Stimulated activated naive CD8-positive, alpha-beta T cell treated with anti-CD3 and anti-CD28 coated beads, Interleukin-15, Interleukin-2, amounts not matched to agents 100 U/mL and 50 U/mL, for 24 hours (primary cell): ENCODE results near the gene ANKRD13D.
"Not testable (repeated sequence)": the region's sequence is repeated elsewhere in the genome, so short reads cannot be mapped to it uniquely, and the experiment has no call there.

Source experiments
- ATAC-seq: fragments of 150-1000 bp; cut with Tn5 transposase; one replicate; pipeline ENCODE4 v1.10.0; 2021
- DNase-seq: peaks from one replicate; pipeline ENCODE4 v3.0.0; 2021

The ANKRD13D gene

DNA sequence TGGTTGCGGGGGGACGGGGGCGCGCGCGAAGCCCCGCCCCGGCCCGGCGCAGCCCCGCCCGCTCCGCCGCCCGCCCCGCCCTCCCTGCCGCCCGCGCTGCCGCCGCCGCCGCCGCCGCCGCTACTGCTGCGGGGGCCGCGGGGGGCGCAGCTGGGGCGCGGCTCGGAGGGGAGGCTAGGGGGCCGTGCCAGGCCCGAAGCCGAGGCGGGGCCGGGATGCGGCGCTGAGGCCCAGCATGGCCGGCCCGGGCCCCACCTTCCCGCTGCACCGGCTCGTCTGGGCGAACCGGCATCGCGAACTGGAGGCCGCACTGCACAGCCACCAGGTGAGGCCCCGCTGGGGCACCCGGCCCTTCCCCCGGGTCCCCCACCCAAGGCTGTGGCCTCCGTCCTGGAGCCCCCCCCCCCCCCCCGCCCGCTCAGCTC, at the start of gene ANKRD13D:
Gene ANKRD13D (plus strand): TSS at position 78 of the 425 bp plus-strand sequence. CDS start 158 bp downstream, at position 236.
- DNase-seq (no peak), ATAC-seq (peak; percentile 30)

DNA sequence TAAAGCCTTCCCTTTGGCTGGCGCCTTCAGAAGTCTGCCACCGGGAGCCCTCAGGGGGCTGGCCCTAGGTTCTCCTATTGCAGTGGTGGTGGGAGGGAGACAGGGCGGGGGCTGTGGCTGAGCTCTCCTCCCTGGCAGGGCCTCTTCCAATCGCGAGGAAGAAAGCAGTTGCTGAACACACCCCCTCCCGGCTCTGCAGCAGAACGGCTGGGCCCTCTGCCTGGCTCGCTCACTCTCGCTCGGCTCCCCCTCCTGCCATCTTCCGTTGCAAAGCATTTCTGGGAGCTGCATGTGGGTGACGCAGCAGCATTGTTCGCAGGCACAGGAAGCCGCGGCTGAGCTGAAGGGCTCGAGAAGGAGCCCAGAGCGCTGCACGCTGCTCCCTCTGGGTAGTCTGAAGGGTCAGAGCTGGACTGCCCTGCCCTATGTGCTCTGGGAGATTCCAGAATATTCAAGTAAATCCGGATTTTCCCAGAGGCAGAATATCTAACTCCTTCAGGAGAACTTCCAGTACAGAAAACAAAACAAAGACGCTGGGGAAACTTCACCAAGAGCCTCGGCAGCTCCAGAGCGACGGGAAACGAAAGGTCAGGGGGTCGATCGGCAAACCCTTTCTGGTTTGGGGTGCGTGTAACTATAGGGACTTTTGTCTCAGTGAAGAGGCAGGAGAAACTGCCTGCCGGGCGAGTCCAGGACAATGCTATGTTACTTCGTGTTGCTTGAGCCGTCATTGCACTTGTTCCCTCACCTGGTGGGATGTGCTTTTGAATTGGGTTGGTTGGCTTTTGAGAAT, 49.1 kb upstream of the ANKRD13D start:
- peak; percentile 94 for DNase-seq
- ATAC-seq = peak; percentile 96

DNA sequence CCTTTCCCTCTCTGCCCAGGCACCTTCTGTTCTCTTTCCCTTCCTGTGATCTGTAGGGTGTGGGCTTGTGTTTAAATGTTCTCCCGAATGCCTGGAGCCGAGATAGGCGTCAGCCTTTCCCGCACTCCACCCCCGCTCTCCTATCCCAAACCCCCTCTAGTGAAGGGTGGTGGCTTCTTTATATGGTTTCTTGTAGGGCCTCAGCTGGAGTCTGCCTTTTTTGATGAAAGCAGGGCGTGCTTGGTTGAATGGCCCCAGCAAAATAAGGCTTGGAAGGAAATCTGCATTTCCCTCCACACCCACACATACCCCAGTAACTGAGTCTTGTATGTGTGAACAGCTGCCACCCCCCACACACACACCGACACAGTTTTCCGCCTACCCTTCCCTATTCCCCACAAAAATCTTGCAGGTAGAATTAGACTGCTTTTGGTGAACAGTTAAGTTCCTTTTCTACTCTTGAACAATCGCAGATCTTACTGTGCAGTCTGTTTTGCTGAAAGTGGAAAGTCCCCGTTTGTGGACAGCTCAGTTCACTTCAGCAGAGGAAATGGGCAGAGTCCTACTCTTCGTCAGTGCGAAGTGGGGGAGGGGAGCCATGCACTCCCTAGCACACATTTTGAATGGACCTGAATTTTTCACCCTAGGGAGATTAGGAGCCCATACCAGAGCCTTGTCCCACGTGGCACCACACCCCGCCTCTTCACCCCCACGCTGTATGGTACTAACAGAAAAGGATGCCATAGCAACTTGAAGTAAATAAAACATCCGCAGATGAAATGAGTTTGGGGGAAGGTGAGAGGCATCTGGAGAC, 48.3 kb upstream of the ANKRD13D start:
- DNase-seq = peak; percentile 86
- peak; percentile 57 for ATAC-seq

DNA sequence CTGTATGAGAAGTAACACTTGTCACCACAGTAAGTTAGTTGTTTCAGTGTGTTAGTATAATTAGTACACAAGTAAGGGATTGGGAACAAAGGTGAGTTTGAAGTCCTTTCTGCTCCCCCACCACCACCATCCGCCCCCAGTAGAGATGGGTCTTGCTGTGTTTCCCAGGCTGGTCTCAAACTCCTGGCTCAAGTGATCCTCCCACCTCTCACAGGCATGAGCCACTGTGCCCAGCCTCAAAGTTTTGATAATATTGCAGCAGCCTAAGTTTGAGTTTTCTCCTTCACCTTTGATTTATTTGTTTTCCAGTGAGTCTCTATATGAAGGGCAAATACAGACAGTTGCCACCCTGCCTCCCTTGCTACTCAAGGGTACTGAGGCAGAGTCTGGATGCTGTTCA, 46.6 kb upstream of the ANKRD13D start:
- DNase-seq (no peak), ATAC-seq (no peak)

DNA sequence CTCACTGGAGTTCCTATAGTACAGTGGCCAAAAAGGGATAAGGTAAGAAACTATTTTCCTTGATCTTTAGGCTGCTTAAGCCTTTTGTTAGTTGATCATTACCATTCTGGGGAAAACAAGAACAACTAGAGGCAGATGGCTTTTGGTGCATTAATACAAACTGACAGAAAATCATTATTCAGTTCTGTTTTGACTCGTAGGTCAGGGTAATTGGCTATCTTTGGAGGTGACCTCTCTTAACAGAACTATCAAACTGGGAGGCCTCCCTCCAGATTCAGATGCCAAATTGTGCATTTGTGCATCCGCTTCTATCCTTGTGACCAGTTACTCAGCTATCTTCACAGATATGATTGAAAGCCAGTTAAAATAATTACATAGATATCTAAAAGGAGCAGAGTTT, 46.1 kb upstream of the ANKRD13D start:
- ATAC-seq (no peak), DNase-seq (no peak)

DNA sequence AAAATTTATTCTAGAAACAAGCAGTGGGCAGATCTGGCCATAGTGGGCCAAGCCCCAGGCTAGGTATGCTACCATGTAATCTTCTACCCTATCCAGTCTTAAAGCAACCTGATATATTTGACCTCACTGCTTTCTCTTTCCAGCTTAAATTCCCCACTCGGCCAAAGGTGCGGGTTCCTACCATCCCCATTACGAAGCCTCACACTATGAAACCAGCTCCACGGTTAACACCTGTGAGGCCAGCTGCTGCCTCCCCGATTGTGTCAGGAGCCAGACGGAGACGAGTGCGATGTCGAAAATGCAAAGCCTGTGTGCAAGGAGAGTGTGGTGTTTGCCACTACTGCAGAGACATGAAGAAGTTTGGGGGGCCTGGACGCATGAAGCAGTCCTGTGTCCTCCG, 44.1 kb upstream of the ANKRD13D start:
- no peak for DNase-seq
- ATAC-seq = no peak

DNA sequence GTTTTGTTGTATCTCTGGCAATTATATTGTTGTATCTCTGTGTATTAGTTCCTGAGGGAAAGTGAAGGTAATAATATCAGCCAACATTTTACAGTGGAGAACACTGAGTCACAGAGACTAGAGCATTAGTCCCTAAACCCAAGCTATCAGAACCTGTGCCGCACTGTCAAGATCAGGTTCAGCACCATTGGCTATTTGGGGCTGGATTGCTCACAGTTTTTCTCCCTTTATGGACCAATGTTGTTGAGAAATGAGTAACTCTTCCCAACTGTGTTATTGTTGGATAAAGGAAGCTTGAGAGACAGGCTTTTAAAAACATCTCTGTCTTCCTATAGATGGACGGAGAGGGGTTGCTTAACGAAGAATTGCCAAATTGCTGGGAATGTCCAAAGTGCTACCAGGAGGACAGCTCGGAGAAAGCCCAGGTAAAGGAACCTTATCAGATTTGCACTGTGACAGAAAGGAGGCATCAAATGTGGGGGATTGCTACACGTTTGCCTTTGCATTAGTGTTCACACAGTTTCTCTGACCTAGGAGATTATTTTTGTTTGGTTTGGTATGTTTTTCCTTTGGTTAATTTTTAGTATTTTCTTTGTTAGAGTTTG, 41.1 kb upstream of the ANKRD13D start:
- no peak for ATAC-seq
- DNase-seq = no peak

DNA sequence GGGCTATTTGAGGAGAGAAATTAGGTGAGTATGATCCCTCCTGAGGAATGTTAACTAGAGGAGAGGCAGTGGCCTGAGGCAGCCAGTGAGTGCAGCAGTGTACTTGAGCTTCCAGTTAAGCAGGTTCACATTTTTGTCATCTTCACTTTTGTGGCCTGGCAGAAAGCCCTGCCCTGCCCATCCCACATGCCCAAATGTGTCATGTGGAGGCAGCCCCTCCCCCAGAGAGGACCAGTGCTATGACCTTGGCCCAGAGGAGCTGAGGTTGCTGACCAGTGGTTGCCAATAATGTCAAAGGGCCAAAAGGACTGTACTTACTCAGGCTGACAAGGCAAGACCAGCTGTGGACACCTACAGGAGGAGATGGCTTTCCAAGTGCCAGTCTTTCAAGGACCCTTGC, 40.5 kb upstream of the ANKRD13D start:
- DNase-seq = no peak

DNA sequence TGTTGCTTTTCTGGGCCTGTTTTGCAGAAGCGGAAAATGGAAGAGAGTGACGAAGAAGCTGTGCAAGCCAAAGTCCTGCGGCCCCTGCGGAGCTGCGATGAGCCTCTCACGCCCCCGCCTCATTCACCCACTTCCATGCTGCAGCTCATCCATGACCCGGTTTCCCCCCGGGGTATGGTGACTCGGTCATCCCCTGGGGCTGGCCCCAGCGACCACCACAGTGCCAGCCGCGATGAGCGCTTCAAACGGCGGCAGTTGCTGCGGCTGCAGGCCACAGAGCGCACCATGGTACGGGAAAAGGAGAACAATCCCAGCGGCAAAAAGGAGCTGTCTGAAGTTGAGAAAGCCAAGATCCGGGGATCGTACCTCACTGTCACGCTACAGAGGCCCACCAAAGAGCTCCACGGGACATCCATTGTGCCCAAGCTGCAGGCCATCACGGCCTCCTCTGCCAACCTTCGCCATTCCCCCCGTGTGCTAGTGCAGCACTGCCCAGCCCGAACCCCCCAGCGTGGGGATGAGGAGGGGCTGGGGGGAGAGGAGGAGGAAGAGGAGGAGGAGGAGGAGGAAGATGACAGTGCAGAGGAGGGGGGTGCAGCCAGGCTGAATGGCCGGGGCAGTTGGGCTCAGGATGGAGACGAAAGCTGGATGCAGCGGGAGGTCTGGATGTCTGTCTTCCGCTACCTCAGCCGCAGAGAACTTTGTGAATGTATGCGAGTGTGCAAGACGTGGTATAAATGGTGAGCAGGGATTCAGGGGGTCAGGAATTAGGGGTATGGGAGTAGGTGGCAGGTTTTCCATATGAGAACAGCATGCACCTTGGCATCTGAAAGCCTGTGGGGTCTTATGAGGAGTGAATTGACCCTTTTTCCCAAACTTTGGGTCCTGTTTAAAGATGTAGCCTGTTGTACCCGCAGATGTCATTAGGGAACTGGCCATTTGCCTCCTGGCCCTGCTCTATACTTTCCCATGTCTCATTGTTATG, 38.8 kb upstream of the ANKRD13D start:
- no peak for DNase-seq

More for the DNA sequence above, 40.5 kb upstream of the ANKRD13D start:
- no peak for ATAC-seq

DNA sequence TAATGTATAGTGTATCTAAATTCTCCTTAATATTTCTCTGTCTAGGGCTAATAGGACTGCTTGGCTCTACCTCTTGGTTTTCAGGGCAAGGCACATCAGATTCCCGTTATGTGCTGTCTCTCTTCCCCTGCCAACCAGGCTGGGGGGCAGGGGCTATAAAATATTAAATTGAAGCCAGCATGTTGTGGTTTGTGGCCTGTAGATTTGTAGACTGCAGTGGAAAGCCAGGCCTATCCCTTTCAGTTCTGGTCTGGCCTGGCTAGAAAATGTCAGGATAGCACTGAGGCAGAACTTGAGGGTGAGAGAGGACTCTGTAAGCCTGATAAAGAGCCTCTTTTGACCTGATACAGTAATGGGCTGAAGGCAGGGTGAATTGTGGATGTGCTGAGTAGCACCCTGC, 37.3 kb upstream of the ANKRD13D start:
- ATAC-seq = no peak
- DNase-seq = no peak

More for the DNA sequence above, 38.8 kb upstream of the ANKRD13D start:
- ATAC-seq = no peak

DNA sequence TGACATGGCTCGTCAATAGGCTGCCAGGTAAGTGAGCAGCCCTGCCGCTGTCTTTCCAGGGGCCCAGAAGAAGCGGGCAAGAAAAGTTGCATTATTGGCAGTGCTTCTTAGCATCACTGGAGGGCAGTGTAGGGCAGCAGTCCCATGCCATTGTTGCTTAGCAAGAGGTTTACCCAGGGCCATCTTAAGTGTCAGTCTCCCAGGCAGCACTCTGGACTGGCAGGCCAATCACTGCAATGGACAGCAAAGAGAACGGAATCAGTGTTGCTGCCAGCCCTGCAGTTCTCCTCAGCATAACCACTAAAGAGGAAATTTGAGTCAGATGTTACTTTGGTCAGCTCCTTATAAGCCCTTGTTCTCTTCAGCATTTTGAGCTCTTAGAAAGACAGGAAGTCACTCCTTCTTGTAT, 36.3 kb upstream of the ANKRD13D start:
- ATAC-seq = peak; percentile 40

DNA sequence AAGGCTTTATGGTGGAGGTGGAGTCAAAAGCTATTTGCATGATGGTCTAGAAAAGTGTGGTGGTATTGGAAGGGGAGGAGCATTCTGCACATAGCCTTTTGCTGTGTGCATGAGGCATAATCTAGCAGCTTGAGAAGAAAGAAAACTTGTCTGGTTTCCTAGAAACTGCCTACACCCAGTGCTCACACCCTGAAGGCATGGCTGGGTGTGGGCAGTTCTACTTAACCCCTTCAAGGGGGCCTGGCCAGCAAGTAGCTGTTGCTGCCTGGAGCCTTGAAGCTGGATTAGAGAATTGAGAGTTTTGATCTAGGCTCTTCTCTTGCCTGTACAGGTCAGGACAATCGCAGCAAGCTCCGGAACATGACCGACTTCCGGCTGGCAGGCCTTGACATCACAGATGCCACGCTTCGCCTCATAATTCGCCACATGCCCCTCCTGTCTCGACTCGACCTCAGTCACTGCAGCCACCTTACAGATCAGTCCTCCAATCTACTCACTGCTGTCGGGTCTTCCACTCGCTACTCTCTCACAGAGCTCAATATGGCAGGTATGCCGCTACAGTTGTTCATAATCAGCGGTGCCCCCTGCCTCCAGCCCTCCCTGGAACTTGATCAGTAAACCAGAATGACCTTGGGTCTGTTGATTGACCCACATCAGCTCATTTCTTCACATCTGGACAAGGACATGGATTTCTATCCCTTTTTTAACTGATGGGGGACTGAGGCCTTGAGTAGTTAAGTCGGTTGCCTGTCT, 35.1 kb upstream of the ANKRD13D start:
- no peak for DNase-seq
- peak; percentile 10 for ATAC-seq

More for the DNA sequence above, 36.3 kb upstream of the ANKRD13D start:
- DNase-seq = peak; percentile 25

DNA sequence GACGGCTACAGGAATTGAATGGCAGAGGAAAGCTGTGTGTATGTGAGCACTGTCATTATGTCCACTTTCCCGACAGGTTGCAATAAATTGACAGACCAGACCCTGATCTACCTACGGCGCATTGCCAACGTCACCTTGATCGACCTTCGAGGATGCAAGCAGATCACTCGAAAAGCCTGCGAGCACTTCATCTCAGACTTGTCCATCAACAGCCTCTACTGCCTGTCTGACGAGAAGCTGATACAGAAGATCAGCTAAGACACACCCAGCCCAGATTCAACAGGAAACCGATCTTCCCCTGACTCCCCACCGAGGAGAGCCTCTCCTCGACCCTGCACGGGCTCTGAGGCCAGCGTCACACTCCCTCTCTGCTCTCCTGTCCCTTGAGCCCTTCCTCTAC, 34.3 kb upstream of the ANKRD13D start:
- no peak for DNase-seq

DNA sequence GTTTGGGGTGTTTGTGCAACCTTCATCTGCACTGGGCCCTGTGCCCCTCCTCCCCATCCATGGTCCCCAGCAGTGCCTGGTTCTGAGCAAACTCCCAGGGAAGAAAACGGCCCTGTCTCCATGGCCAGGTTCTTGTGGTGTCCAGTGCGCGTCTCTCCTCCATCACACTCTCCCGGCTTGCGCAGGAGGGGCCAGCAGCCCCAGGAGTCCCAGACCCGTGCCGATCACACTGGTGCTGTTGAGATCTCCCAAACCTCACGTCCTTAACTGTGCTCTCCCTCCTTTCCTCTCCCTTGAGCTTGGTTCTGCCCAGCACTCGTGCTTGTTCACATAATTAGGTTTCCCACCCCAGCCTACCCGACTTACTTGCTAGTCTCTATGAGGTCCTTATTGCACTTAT, 33.8 kb upstream of the ANKRD13D start:
- DNase-seq = no peak
- ATAC-seq = no peak

More for the DNA sequence above, 34.3 kb upstream of the ANKRD13D start:
- ATAC-seq = no peak

DNA sequence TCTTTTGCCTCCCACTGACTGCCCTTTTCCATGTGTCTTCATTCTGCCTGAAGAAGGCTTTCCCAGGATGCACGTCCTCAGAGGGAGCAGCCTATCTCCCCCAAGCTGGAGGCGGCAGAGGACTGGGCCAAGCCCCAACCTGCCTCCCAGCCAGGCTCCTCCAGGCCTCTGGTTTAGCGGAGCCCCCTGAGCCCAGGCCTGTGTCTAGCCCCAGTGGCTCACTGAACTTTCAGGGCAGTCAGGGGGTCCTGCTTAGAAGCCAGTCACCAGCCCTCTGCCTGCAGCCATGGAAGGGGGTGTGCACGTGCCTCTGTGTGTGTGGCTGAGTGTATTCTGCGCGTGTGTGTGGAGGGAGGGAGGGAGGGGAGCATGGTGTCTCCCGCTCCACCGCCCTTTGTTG, 33.2 kb upstream of the ANKRD13D start:
- no peak for ATAC-seq

DNA sequence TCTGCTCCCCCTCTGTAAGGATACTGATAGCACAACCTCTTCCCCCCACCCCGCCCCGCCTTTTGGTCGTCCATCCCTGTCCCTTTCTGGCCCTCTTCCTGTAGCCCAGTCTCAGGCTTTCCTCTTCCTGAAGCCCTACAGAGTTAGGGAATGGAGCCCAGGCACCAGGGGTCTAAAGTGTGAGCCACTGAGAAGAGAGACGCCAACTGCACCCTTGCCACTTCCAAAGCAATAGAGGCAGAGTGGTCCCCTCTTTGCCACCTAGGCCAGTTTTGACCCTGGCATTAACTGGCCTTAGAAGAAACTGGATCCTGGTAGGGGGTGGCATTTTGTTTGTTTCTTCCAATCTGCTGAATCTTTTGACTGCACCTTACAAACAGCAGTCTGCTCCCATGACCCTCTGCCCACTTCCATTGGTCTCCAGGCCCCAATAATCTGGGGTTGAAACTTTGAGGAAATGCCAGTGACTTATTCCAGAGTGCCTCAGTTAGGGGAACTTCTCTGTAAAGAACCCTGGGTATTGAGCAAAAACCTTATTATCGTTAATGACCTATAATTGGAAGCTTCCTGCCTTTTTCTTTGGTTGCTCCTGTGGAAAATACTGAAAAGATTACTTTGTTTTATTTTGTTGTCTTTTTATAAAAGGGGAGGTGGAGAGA, 32.5 kb upstream of the ANKRD13D start:
- ATAC-seq (no peak), DNase-seq (no peak)

More for the DNA sequence above, 33.2 kb upstream of the ANKRD13D start:
- DNase-seq = no peak

DNA sequence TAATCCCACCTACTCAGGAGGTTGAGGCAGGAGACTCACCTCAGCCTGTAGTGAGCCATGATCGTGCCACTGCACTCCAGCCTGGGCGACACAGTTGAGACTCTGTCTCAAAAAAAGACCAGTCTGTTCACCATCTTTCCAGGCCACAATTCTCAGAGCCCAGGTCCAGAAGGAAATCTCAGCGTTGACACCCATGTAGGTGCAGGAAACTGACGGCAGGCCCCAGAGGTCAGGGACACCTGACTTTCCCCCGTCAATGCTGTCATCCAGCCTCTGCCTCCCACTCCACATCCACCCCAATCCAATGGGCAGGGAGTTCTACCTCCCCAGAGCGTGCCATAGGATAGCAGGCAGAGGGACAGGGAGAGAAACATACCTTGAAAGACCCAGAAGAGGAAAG, 28.7 kb upstream of the ANKRD13D start:
- no peak for DNase-seq
- no peak for ATAC-seq

DNA sequence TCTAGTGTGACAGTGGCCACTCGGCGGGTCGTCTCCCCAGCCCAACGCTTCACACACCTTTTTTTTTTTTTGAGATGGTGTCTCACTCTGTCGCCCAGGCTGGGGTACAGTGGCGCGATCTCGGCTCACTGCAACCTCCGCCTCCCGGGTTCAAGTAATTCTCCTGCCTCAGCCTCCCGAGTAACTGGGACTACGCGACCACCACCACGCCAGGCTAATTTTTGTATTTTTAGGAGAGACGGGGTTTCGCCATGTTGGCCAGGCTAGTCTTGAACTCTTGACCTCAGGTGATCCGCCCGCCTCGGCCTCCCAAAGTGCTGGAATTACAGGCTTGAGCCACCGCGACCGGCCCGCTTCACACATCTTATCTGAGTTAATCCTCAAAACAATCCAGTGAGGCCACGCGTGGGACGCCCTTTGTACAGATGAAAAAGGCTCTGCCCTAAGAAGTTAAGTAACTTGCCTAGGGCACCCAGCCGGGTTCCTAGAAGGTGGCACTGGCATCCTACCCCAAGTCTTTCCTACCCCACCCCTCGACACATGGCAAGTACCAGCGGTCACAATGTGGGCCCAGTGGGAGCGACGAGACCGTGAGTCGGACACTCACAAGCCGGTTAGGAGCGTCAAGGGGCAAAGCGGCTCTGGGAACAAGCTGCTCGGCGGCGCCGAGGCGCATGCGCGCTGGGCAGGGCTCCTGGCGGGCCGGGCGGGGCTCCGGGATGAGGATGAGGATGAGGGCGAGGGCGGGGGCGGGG, 28.0 kb upstream of the ANKRD13D start:
- not testable (repeated sequence) for ATAC-seq

DNA sequence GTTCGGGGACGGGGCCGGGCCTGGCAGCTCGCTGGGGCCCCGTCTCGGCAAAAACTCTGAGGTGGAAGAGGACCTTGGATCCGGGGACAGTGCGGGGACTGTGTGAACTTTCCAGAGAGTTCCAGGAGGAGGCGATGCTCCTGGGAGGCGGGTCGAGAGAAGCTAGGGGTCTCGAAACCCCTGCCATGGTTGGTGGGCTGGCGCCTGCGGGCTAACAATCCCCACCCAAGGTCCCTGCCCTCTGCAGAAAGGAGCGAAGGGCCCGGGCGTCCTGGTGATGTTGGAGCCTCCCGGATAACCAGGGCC, 27.5 kb upstream of the ANKRD13D start:
- no peak for DNase-seq
- ATAC-seq = no peak

More for the DNA sequence above, 28.0 kb upstream of the ANKRD13D start:
- peak; percentile 71 for DNase-seq
